AG10803 (cell line): Measurements from ENCODE around the gene SLC27A1.

Experiments
- DNase-seq: peaks from one replicate; pipeline ENCODE4 v3.0.0; 2010; ENCODE audit warnings: low read depth
- H3K4me3 ChIP-seq: 2 replicates; pipeline ENCODE4 v1.5.1; 2011; ENCODE audit warnings: mild to moderate bottlenecking, low read length, control low read depth
- CTCF ChIP-seq: conservative IDR thresholded peaks from 2 replicates; pipeline ENCODE4 v1.5.1; 2011; ENCODE audit warnings: mild to moderate bottlenecking, low read length, control low read depth, inconsistent platforms

Gene SLC27A1

GRCh38 chr19:17457616-17458015, 12.7 kb upstream of the SLC27A1 start:
- no peak for TF ChIP-seq CTCF
- no peak for DNase-seq
- no peak overlapping the region for H3K4me3 ChIP-seq

- DNase-seq, result no peak
- TF ChIP-seq CTCF, result no peak
- H3K4me3 ChIP-seq, result no peak overlapping the region
These were observed 11.4 kb upstream of the SLC27A1 start for GRCh38 chr19:17458970-17459369.

- no peak within 1 kb of the TSS for H3K4me3 ChIP-seq
- no peak for TF ChIP-seq CTCF
- no peak for DNase-seq
These were observed 9.7 kb upstream of the SLC27A1 start, which contains the start of gene NXNL1 for GRCh38 chr19:17460372-17461230. Gene NXNL1 (minus strand): TSS chr19:17460926. CDS start chr19:17460869, 57 bp downstream.

GRCh38 chr19:17466487-17466850, 3.9 kb upstream of the SLC27A1 start:
- TF ChIP-seq CTCF, result no peak
- no peak for DNase-seq
- no peak overlapping the region for H3K4me3 ChIP-seq

GRCh38 chr19:17467471-17468301, 2.6 kb upstream of the SLC27A1 start:
- DNase-seq, result no peak
- no peak overlapping the region for H3K4me3 ChIP-seq
- TF ChIP-seq CTCF, result no peak

GRCh38 chr19:17468302-17469091, 1.8 kb upstream of the SLC27A1 start:
- peak overlapping the region; percentile 61 for H3K4me3 ChIP-seq
- TF ChIP-seq CTCF, result no peak
- DNase-seq, result peak; percentile 55
